Activated naive CD8-positive, alpha-beta T cell treated with anti-CD3 and anti-CD28 coated beads, Interleukin-2, amount 10 ng/mL, durations not matched to agents 7 days and 5 days (primary cell): ENCODE results near the gene NHLRC1. TPM values are rescaled to one million over a fixed set of nuclear protein-coding genes. Genes with fewer than 3 reads are reported as not detected.

Source experiments
- ATAC-seq: fragments of 150-1000 bp; cut with Tn5 transposase; one replicate; pipeline ENCODE4 v1.10.0; 2021; ENCODE audit warnings: low read depth, moderate library complexity
- POLR2A ChIA-PET: fragments of 350-600 bp; sonication (Branson Sonifier 250); formaldehyde crosslinking; loops from one replicate; lab custom pipeline; 2021; ENCODE audit warnings: antibody characterized with exemption; lab: Charles Lee
- DNase-seq: peaks from one replicate; pipeline ENCODE4 v3.0.0; 2021
- H3K27ac Mint-ChIP-seq: one replicate; pipeline ENCODE4 v1.8.0; 2022; ENCODE audit warnings: mild to moderate bottlenecking, mixed read lengths
- H3K27me3 Mint-ChIP-seq: one replicate; pipeline ENCODE4 v1.8.0; 2022; ENCODE audit warnings: mild to moderate bottlenecking, moderate library complexity, mixed read lengths
- H3K36me3 Mint-ChIP-seq: one replicate; pipeline ENCODE4 v1.8.0; 2021; ENCODE audit warnings: mild to moderate bottlenecking, mixed read lengths
- H3K4me1 Mint-ChIP-seq: one replicate; pipeline ENCODE4 v1.8.0; 2021; ENCODE audit warnings: mixed read lengths
- H3K4me3 Mint-ChIP-seq: one replicate; pipeline ENCODE4 v1.8.0; 2022; ENCODE audit warnings: mild to moderate bottlenecking, moderate library complexity, mixed read lengths
- H3K9me3 Mint-ChIP-seq: one replicate; pipeline ENCODE4 v1.8.0; 2021; ENCODE audit warnings: mixed read lengths
- total RNA-seq, 2 experiments: library from RNA; stranded (reverse); gene quantifications; one replicate each; pipeline ENCODE4 v1.2.3, GENCODE V29; 2021

NHLRC1 gene
- total RNA-seq, 2 experiments from 2014 or later = 0.64 to 0.99 TPM

DNA sequence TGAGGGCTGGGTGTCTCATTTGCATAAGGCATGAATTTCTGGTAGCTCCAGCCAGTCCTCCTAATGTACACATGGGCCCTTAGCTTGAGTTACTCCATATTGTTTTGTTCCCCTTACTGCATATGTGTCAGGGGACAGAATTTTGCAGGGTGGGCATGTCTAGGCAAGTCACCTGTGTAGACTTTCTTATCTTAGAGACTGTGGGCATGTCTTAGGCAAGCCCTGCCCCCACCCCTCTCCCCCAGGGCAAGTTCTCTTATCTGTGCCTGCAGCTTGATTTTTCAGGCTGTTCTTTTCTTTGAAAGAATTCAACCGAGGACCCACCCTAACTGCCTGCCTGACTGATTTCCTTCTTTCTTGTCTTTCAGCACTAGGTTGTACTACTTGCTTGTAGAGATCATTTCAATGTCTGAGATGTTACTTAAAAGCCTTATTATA lies 32.1 kb downstream of the NHLRC1 start:
- Mint-ChIP-seq H3K9me3 (peaks cover 11% of the 10 kb centered on the region), H3K4me3 (no peak overlapping the region), H3K27me3 (peaks cover 7% of the 10 kb centered on the region), H3K36me3 (peaks cover 1% of the 10 kb centered on the region), H3K27ac (no peak overlapping the region), H3K4me1 (no peaks in the 10 kb centered on the region)
- ATAC-seq (no peak), DNase-seq (no peak)
- POLR2A ChIA-PET = no interaction called here

DNA sequence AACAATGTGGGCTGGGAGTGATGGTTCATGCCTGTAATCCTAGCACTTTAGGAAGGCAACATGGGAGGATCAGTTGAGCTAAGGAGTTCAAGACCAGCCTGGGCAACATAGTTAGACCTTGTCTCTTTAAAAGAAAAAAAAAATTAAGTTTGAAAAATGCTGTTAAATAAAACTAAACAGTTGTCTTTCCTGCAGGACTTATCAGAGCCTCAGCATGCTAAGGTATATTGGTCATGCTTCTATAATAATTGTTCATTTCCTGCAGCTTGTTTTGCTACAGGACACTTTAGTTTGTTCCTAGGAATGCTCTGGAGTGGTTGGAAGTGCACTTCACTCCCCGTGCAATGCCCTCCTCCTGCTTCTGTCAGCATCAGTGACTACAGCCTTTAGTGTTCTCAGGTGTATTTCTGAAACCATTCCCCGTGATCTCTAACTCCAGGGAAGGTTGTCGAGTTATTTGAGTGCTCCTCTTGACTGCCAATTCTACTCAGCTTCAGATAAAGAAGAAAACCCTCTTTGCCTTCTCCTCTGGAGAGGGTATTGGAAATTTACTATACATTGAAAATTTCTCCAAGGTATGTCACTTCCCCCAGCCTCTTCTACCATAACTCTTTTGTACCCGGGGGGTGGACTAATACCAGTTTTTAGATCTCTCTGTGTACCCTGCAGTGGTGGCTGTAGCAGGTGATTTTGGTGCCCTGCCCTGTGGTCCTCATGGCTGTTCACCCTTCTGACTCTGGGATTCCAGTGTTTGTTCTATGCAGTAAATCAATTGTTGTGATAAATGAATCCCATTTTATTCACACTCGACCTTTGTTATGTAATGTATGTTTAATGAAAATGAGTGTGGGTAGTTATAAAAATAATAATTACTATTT lies 33.8 kb downstream of the NHLRC1 start:
- ATAC-seq = no peak
- peaks cover 11% of the 10 kb centered on the region for H3K9me3 Mint-ChIP-seq
- POLR2A ChIA-PET = no interaction called here
- H3K4me3 Mint-ChIP-seq = no peak overlapping the region
- peaks cover 12% of the 10 kb centered on the region for H3K27me3 Mint-ChIP-seq
- H3K36me3 Mint-ChIP-seq = peaks cover 1% of the 10 kb centered on the region
- H3K4me1 Mint-ChIP-seq = no peaks in the 10 kb centered on the region
- no peak overlapping the region for H3K27ac Mint-ChIP-seq
- no peak for DNase-seq

DNA sequence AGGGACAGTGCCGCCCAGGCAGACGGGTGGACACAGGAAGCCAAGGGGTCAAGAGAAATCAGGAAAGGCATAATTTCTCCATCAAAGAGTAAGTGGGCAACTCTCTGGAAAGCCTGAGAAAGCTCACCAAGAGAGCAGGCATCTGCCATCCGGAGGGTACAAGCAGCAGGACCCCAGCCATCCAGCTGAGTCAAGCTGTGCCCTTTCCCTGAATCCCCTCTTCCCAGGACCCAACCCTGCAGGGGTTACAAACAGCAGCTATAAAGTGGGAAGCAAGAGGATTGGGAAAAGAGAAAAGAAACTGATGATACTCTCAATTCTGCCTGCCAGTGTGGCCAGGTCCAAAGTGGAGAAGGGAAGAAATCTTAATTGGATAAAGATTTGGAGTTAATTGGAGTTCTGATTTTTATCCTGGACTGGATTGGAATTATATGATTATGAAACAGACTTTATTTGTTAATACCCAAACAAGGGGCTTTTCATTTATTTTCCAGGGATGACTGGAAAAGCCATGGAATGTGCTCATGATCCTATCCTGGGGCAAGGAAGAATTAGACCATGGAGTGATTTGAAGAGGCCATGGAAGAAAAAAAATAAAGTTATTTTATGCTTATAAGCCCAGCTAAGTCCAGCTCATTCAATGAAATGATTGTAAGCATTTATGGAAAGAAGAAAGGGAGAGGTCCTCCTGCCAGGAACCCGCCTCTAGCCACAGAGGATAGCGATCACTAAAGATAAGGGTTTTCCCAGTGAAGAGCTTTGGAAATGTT lies 34.9 kb downstream of the NHLRC1 start:
- DNase-seq (no peak), ATAC-seq (no peak)
- no peak overlapping the region for H3K27ac Mint-ChIP-seq
- H3K36me3 Mint-ChIP-seq = peaks cover 1% of the 10 kb centered on the region
- POLR2A ChIA-PET = no interaction called here
- H3K9me3 Mint-ChIP-seq = peaks cover 11% of the 10 kb centered on the region
- no peaks in the 10 kb centered on the region for H3K4me1 Mint-ChIP-seq
- no peak overlapping the region for H3K4me3 Mint-ChIP-seq
- H3K27me3 Mint-ChIP-seq = peaks cover 12% of the 10 kb centered on the region

DNA sequence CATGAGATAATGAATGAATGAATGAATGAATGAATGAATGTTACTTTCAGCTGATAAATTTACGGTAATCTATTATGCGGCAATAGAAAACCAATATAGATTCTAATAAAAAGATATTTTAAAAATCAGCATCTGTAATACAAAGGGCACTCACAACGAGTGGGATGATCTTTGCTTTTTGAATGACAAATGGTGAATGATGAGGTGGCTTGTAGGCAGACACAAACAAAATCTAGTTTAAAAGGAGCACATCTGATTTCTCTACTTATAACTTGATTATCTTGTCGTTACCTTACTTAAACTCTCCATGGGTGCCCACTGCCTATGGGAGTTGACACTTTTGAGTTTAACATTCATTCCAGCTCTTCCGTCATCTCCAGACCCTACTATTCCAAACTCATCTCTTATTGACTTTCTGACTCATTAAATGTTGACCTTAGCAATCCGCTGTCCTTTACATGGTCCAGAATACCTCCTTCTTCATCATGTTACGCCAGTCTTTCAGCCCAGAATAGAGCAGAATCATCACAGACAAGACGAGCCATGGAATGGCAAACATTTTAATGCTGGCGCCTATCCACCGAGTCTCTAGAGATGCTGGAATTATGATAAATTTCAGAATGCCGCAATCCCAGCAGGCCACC lies 41.3 kb downstream of the NHLRC1 start:
- POLR2A ChIA-PET = no interaction called here
- H3K36me3 Mint-ChIP-seq = no peaks in the 10 kb centered on the region
- no peak overlapping the region for H3K4me3 Mint-ChIP-seq
- H3K4me1 Mint-ChIP-seq = no peaks in the 10 kb centered on the region
- H3K9me3 Mint-ChIP-seq = peaks cover 6% of the 10 kb centered on the region
- ATAC-seq = no peak
- H3K27ac Mint-ChIP-seq = no peak overlapping the region
- no peak for DNase-seq
- peaks cover 18% of the 10 kb centered on the region for H3K27me3 Mint-ChIP-seq

DNA sequence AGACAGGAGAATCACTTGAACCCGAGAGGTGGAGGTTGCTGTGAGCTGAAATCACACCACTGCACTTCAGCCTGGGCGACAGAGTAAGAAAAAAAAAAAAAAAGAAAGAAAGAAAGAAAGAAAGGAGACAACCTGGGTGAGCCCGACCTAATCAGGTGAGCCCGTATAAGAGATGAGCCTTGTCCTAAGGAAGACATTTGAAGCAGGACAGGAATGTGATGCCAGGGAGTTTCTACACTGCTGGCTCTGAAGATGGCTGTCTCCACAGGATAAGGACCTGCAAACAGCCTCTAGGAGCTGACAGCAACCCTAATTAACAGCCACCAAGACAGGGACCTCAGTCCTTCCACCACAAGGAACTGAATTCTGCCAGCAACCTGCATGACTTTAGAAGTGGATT lies 41.9 kb downstream of the NHLRC1 start:
- no peaks in the 10 kb centered on the region for H3K4me1 Mint-ChIP-seq
- H3K36me3 Mint-ChIP-seq = no peaks in the 10 kb centered on the region
- H3K27me3 Mint-ChIP-seq = peaks cover 15% of the 10 kb centered on the region
- no peak overlapping the region for H3K4me3 Mint-ChIP-seq
- H3K9me3 Mint-ChIP-seq = peaks cover 10% of the 10 kb centered on the region
- DNase-seq (no peak), ATAC-seq (no peak)
- H3K27ac Mint-ChIP-seq = no peak overlapping the region
- POLR2A ChIA-PET = no interaction called here

DNA sequence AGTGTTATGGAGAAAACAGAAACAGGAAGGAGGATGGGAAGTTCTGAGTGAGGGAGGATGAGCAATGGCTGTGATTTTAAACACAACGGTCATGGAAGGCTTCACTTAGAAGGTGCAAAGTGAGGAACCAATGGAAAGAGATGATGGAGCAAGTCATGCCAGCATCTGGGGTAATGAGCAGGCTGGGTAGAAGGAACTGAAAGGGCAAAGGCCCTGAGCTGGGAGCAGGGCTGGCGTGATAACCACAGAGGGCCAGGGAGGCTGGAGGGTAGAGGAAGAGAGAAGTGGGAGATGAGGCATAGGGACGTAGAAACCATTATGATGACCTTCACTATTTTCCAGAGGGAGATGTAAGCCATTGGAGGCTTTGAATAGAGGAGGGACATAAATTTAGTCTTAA lies 43.6 kb downstream of the NHLRC1 start:
- Mint-ChIP-seq H3K4me3 (no peak overlapping the region), H3K27me3 (peaks cover 11% of the 10 kb centered on the region), H3K27ac (no peak overlapping the region), H3K9me3 (peaks cover 14% of the 10 kb centered on the region), H3K4me1 (no peaks in the 10 kb centered on the region), H3K36me3 (no peaks in the 10 kb centered on the region)
- no peak for DNase-seq
- POLR2A ChIA-PET = no interaction called here
- no peak for ATAC-seq

DNA sequence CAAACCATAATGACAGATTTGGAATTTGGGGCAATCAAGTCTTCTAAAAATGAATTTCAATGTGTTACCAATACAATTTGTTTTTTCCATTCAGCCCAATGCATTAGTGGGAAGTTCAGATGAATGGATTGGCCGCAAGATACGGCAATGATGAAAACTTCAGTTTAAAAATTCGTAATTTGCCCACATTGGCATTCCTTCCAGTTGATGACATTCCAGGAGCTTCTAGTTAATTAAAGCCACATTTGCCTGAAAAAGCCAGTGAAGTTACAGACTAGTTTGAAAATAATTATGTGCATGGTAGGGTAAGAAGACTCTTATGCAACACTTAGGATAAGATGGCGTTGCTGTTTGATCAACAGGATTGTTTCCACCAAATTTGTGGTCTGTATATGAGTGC lies 46.2 kb downstream of the NHLRC1 start:
- POLR2A ChIA-PET = no interaction called here
- no peak for DNase-seq
- no peak overlapping the region for H3K4me3 Mint-ChIP-seq

DNA sequence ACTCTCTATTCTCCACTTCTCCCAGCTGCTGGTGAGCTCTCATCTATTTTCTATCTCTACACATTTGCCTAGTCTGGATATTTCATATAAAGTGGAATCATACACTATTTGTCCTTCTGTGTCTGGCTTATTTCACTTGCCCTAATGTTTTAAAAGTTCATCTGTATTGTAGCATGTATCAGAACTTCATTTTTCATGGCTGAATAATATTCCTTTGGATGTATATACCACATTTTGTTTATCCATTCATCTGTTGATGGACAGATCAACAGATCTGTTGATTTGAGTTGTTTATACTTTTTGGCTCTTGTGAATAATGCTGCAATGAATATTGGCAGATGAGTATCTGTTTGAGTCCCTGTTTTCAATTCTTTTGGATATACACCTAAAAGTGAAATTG lies 49.6 kb downstream of the NHLRC1 start:
- DNase-seq (no peak), ATAC-seq (no peak)
- POLR2A ChIA-PET = no interaction called here
- Mint-ChIP-seq H3K27me3 (no peaks in the 10 kb centered on the region), H3K36me3 (no peaks in the 10 kb centered on the region), H3K4me1 (no peaks in the 10 kb centered on the region), H3K27ac (no peak overlapping the region), H3K9me3 (peaks cover 14% of the 10 kb centered on the region), H3K4me3 (no peak overlapping the region)

More for the DNA sequence above, 46.2 kb downstream of the NHLRC1 start:
- Mint-ChIP-seq H3K9me3 (peaks cover 14% of the 10 kb centered on the region), H3K27me3 (peaks cover 3% of the 10 kb centered on the region), H3K36me3 (no peaks in the 10 kb centered on the region), H3K27ac (no peak overlapping the region), H3K4me1 (no peaks in the 10 kb centered on the region)
- no peak for ATAC-seq

DNA sequence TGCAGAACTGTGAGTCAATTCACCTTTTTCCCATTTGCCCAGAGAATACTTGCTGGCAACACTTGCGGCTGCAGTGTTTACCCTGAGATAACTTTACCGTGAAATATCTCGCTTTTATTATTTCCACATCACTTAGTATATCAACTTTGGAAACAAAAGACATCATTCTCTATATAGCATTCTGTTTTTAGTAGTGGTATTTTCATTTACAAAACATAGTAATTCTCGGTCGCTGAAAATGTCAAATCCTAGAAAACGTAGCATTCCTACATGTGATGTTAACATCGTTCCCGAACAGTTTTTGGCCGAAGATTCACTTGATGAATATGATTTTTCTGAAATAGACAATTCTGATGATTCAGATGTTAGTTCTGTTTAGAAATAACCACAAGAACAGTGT lies 52.0 kb downstream of the NHLRC1 start:
- POLR2A ChIA-PET = no interaction called here
- Mint-ChIP-seq H3K4me1 (no peaks in the 10 kb centered on the region), H3K4me3 (no peak overlapping the region), H3K27ac (no peak overlapping the region), H3K9me3 (peaks cover 4% of the 10 kb centered on the region), H3K27me3 (peaks cover 2% of the 10 kb centered on the region), H3K36me3 (no peaks in the 10 kb centered on the region)
- no peak for DNase-seq
- no peak for ATAC-seq

Other genes starting within 250 kb of the NHLRC1 start
- gene KIF13A, start 135.0 kb downstream of the NHLRC1 start, total RNA-seq = under 1 TPM; 0.30 to 0.54 TPM
- 1 to 10 TPM; 5.3 to 6.9 TPM for gene TPMT, start 32.4 kb upstream of the NHLRC1 start, total RNA-seq
- 10 to 100 TPM in 1 of 2 experiments, 1 to 10 TPM in 1; 9.7 to 10.2 TPM for gene KDM1B, start 32.7 kb upstream of the NHLRC1 start, total RNA-seq
- 100 to 1,000 TPM; 204 to 218 TPM for gene DEK, start 141.9 kb upstream of the NHLRC1 start, total RNA-seq